ENCODE measurements around the gene CNOT4. TPM values are rescaled to one million over a fixed set of nuclear protein-coding genes. Genes with fewer than 3 reads are reported as not detected.

The CNOT4 gene
- total and polyA plus RNA-seq, 10 of the 15 experiments (the other 5 are each of a cell fraction or from before 2014, with no cell fraction given), result 9.4 to 29.6 (median 16.6) TPM

DNA sequence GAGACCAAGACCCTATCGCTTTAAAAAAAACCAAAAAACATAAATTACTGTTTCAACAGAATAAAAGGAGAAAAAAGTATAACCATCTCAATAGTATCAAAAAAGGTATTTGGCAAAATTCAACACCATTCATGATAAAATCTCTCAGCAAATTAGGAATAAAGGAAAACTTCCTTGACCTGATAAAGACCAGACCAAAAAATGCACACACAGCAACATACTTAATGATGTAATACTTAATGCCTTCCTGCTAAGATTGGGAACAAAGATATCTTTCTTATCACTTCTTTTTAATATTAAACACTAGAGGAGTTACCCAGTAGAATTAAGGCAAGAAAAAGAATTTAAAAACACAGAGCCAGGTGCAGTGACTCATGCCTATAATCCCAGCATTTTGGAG lies 79.3 kb downstream of the CNOT4 start (continued):
- TF ChIP-seq, protein P1, sequence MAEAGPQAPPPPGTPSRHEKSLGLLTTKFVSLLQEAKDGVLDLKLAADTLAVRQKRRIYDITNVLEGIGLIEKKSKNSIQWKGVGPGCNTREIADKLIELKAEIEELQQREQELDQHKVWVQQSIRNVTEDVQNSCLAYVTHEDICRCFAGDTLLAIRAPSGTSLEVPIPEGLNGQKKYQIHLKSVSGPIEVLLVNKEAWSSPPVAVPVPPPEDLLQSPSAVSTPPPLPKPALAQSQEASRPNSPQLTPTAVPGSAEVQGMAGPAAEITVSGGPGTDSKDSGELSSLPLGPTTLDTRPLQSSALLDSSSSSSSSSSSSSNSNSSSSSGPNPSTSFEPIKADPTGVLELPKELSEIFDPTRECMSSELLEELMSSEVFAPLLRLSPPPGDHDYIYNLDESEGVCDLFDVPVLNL (IDR thresholded peaks at IDR 0.05; ENCODE audit: low read depth, low read length), result no peak
- no peak for TF ChIP-seq RELA (IDR thresholded peaks at IDR 0.05; ENCODE audit: borderline replicate concordance, partially characterized antibody)
- TF ChIP-seq ATF3 (IDR thresholded peaks at IDR 0.05; ENCODE audit: borderline replicate concordance, extremely low read depth, low read depth, low read length), result no peak
- TF ChIP-seq PML (IDR thresholded peaks at IDR 0.05; ENCODE audit: low read length), result no peak
- no peak for TF ChIP-seq HDGF (IDR thresholded peaks at IDR 0.05)
- TF ChIP-seq, protein P2, sequence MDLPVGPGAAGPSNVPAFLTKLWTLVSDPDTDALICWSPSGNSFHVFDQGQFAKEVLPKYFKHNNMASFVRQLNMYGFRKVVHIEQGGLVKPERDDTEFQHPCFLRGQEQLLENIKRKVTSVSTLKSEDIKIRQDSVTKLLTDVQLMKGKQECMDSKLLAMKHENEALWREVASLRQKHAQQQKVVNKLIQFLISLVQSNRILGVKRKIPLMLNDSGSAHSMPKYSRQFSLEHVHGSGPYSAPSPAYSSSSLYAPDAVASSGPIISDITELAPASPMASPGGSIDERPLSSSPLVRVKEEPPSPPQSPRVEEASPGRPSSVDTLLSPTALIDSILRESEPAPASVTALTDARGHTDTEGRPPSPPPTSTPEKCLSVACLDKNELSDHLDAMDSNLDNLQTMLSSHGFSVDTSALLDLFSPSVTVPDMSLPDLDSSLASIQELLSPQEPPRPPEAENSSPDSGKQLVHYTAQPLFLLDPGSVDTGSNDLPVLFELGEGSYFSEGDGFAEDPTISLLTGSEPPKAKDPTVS (IDR thresholded peaks at IDR 0.05; ENCODE audit: low read depth, low read length), result no peak
- TF ChIP-seq POU2F2 (IDR thresholded peaks at IDR 0.05; ENCODE audit: borderline replicate concordance, low read depth, low read length), result no peak
- TF ChIP-seq, protein P3, sequence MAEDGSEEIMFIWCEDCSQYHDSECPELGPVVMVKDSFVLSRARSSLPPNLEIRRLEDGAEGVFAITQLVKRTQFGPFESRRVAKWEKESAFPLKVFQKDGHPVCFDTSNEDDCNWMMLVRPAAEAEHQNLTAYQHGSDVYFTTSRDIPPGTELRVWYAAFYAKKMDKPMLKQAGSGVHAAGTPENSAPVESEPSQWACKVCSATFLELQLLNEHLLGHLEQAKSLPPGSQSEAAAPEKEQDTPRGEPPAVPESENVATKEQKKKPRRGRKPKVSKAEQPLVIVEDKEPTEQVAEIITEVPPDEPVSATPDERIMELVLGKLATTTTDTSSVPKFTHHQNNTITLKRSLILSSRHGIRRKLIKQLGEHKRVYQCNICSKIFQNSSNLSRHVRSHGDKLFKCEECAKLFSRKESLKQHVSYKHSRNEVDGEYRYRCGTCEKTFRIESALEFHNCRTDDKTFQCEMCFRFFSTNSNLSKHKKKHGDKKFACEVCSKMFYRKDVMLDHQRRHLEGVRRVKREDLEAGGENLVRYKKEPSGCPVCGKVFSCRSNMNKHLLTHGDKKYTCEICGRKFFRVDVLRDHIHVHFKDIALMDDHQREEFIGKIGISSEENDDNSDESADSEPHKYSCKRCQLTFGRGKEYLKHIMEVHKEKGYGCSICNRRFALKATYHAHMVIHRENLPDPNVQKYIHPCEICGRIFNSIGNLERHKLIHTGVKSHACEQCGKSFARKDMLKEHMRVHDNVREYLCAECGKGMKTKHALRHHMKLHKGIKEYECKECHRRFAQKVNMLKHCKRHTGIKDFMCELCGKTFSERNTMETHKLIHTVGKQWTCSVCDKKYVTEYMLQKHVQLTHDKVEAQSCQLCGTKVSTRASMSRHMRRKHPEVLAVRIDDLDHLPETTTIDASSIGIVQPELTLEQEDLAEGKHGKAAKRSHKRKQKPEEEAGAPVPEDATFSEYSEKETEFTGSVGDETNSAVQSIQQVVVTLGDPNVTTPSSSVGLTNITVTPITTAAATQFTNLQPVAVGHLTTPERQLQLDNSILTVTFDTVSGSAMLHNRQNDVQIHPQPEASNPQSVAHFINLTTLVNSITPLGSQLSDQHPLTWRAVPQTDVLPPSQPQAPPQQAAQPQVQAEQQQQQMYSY (CRISPR knock-in tag; IDR thresholded peaks at IDR 0.05), result no peak
- TF ChIP-seq BCLAF1 (IDR thresholded peaks at IDR 0.05), result no peak
- no peak for TF ChIP-seq E4F1 (IDR thresholded peaks at IDR 0.05; ENCODE audit: borderline replicate concordance, partially characterized antibody)

Data from GM12878 (cell line).